Measurements from ENCODE around the gene CACNA2D3.

The CACNA2D3 gene

GRCh38 chr3:54865316-54865715 lies 743.0 kb downstream of the CACNA2D3 start:
- DNase-seq, result no peak

GRCh38 chr3:54866251-54866650 lies 743.9 kb downstream of the CACNA2D3 start:
- peak; percentile 51 for DNase-seq

GRCh38 chr3:54870423-54870822 lies 748.1 kb downstream of the CACNA2D3 start:
- peak; percentile 61 for DNase-seq

- DNase-seq, result peak; percentile 1
Measured at GRCh38 chr3:54871867-54872266, 749.5 kb downstream of the CACNA2D3 start.

GRCh38 chr3:54873059-54874010 lies 751.0 kb downstream of the CACNA2D3 start:
- no peak for DNase-seq

- DNase-seq, result no peak
Measured at GRCh38 chr3:54874816-54875556, 752.6 kb downstream of the CACNA2D3 start.

GRCh38 chr3:54875596-54876268 lies 753.4 kb downstream of the CACNA2D3 start:
- DNase-seq, result peak; percentile 27

- DNase-seq, result no peak
Measured at GRCh38 chr3:54876694-54877093, 754.3 kb downstream of the CACNA2D3 start.

GRCh38 chr3:54877730-54878129 lies 755.4 kb downstream of the CACNA2D3 start:
- no peak for DNase-seq

- DNase-seq, result no peak
Measured at GRCh38 chr3:54878145-54878544, 755.8 kb downstream of the CACNA2D3 start.

GRCh38 chr3:54882129-54882833 lies 759.9 kb downstream of the CACNA2D3 start:
- no peak for DNase-seq

GRCh38 chr3:54888162-54888561 lies 765.8 kb downstream of the CACNA2D3 start:
- DNase-seq, result no peak

GRCh38 chr3:54888873-54889272 lies 766.5 kb downstream of the CACNA2D3 start:
- DNase-seq, result no peak

GRCh38 chr3:54889731-54890130 lies 767.4 kb downstream of the CACNA2D3 start:
- no peak for DNase-seq

- peak; percentile 88 for DNase-seq
Measured at GRCh38 chr3:54891540-54891897, 769.2 kb downstream of the CACNA2D3 start.

- DNase-seq, result no peak
Measured at GRCh38 chr3:54892168-54892567, 769.8 kb downstream of the CACNA2D3 start.

- no peak for DNase-seq
Measured at GRCh38 chr3:54895613-54896012, 773.3 kb downstream of the CACNA2D3 start.

- no peak for DNase-seq
Measured at GRCh38 chr3:54897028-54897711, 774.8 kb downstream of the CACNA2D3 start.

GRCh38 chr3:54899273-54899672 lies 776.9 kb downstream of the CACNA2D3 start:
- no peak for DNase-seq

GRCh38 chr3:54900838-54901591 lies 778.7 kb downstream of the CACNA2D3 start:
- DNase-seq, result no peak
